Keratinocyte (primary cell): Measurements from ENCODE around the gene KCNG1. TPM values are rescaled to one million over a fixed set of nuclear protein-coding genes. Genes with fewer than 3 reads are reported as not detected.

Experiments used
- DNase-seq: peaks from one replicate; pipeline ENCODE4 v3.0.0-alpha.2; 2011; ENCODE audit warnings: low read depth, missing footprints, low spot score
- FAIRE-seq: peaks from 2 replicates; lab custom pipeline; 2011; peaks lifted over from hg19 to GRCh38; lab: Jason Lieb, UNC
- H2AFZ ChIP-seq: 2 replicates; pipeline ENCODE4 v1.6.0; 2012; ENCODE audit warnings: low read length, control low read depth, inconsistent platforms; ENCODE audit not compliant: control insufficient read depth
- H3K27ac ChIP-seq: 2 replicates; pipeline ENCODE4 v1.5.1; 2011; ENCODE audit warnings: low read length; ENCODE audit not compliant: control insufficient read depth, insufficient read depth
- H3K27me3 ChIP-seq: 3 replicates; pipeline ENCODE4 v1.6.0; 2011; ENCODE audit warnings: low read length; ENCODE audit not compliant: control insufficient read depth, insufficient read depth; ENCODE audit errors: extremely low read depth
- H3K36me3 ChIP-seq, 2 experiments: 2 replicates in 1 of 2; 3 replicates in 1 of 2; pipeline ENCODE4 v1.5.1; 2011; ENCODE audit warnings: low read length in 2 of 2, mild to moderate bottlenecking in 1 of 2; ENCODE audit not compliant: control insufficient read depth in 2 of 2, insufficient read depth in 2 of 2; ENCODE audit errors: extremely low read depth in 1 of 2
- H3K4me1 ChIP-seq: 3 replicates; pipeline ENCODE4 v1.5.1; 2011; ENCODE audit warnings: low read length; ENCODE audit not compliant: control insufficient read depth, insufficient read depth; ENCODE audit errors: extremely low read depth
- H3K4me2 ChIP-seq: 3 replicates; pipeline ENCODE4 v1.6.0; 2011; ENCODE audit warnings: low read depth, low read length; ENCODE audit not compliant: control insufficient read depth, insufficient read depth; ENCODE audit errors: extremely low read depth
- H3K4me3 ChIP-seq, 3 experiments: fragments of 200-600 bp in 1 of 3; sonication (generic) in 1 of 3; 2 replicates in 2 of 3; 3 replicates in 1 of 3; pipeline ENCODE4 v1.5.1; 2011 to 2016; ENCODE audit warnings: low read length in 3 of 3, mild to moderate bottlenecking in 3 of 3, control low read depth in 2 of 3, inconsistent platforms in 1 of 3, low read depth in 1 of 3, mixed read lengths in 1 of 3, mixed run types in 1 of 3, moderate library complexity in 1 of 3; ENCODE audit not compliant: control insufficient read depth in 2 of 3, insufficient read depth in 2 of 3; ENCODE audit errors: extremely low read depth in 1 of 3
- H3K79me2 ChIP-seq: 2 replicates; pipeline ENCODE4 v1.6.0; 2012; ENCODE audit warnings: low read length; ENCODE audit not compliant: control insufficient read depth, insufficient read depth
- H3K9ac ChIP-seq: 3 replicates; pipeline ENCODE4 v1.6.0; 2011; ENCODE audit warnings: low read length; ENCODE audit not compliant: control insufficient read depth, insufficient read depth; ENCODE audit errors: extremely low read depth
- H3K9me1 ChIP-seq: 3 replicates; pipeline ENCODE4 v1.6.0; 2011; ENCODE audit warnings: low read length; ENCODE audit not compliant: control insufficient read depth, insufficient read depth; ENCODE audit errors: extremely low read depth
- H3K9me3 ChIP-seq: 2 replicates; pipeline ENCODE4 v1.5.1; 2012; ENCODE audit warnings: low read depth, low read length; ENCODE audit not compliant: control insufficient read depth
- H4K20me1 ChIP-seq: 3 replicates; pipeline ENCODE4 v1.6.0; 2011; ENCODE audit warnings: low read length; ENCODE audit not compliant: control insufficient read depth, insufficient read depth; ENCODE audit errors: extremely low read depth
- EZH2 ChIP-seq: IDR thresholded peaks from one replicate; pipeline ENCODE4 v1.6.1; 2012; ENCODE audit warnings: inconsistent platforms, mild to moderate bottlenecking, low read length, moderate library complexity
- dilution Hi-C: fragments of 300-500 bp; cut with MboI; formaldehyde crosslinking; loops from one replicate; pipeline ENCODE4 v1.7.0; 2020; ENCODE audit warnings: low sequenced_read_pairs; ENCODE audit not compliant: extremely low pct_ligation_motif_present
- polyA plus RNA-seq, 5 experiments: library from polyadenylated mRNA; depleted of rRNA in 3 of 5; stranded (reverse) in 3 of 5; stranded (forward) in 1 of 5; unstranded in 1 of 5; fragments of >200 nt; gene quantifications; 1 replicate in 1 of 5; 2 replicates in 3 of 5; 3 replicates in 1 of 5; pipeline versions ENCODE4 v1.2.1 to v1.2.3, GENCODE V29; 2011 to 2012; ENCODE audit warnings: missing spikeins in 2 of 5, low read depth in 1 of 5, low replicate concordance in 1 of 5
- TF ChIP-seq, protein P1 (sequence below), 3 experiments: IDR thresholded peaks in 1 of 3; conservative IDR thresholded peaks in 1 of 3; optimal IDR thresholded peaks in 1 of 3; 2 replicates in 2 of 3; 3 replicates in 1 of 3; pipeline versions ENCODE3 to v1.5.1; 2011; ENCODE audit warnings: low read length in 3 of 3, mild to moderate bottlenecking in 3 of 3, moderate library complexity in 2 of 3, control low read depth in 1 of 3, inconsistent platforms in 1 of 3; ENCODE audit not compliant: insufficient read depth in 2 of 3; ENCODE audit errors: extremely low read depth in 1 of 3

The KCNG1 gene
- polyA plus RNA-seq, 1 donor (not counting 4 experiments of a cell fraction or from before 2014, with no cell fraction given): 2.5 TPM

DNA sequence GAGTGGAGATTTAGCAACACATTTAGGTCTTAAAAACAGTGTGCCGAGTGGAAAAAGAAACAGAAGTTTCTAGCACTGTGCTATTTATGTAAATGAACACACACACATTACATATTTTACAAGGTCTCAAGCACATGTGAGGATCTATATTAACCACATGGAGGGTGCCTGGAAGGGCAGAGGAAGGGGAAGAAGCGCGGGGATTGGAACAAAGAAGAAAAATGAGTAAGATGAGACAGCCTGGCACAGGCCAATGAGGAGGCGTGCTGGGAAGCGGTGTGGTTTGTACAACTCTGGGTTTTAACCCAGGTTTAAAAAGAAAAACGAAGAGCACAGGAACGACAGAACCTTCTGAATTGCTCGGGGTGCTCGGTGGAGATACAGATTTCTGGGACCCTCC, 5.7 kb downstream of the KCNG1 start:
- TF ChIP-seq, protein P1, sequence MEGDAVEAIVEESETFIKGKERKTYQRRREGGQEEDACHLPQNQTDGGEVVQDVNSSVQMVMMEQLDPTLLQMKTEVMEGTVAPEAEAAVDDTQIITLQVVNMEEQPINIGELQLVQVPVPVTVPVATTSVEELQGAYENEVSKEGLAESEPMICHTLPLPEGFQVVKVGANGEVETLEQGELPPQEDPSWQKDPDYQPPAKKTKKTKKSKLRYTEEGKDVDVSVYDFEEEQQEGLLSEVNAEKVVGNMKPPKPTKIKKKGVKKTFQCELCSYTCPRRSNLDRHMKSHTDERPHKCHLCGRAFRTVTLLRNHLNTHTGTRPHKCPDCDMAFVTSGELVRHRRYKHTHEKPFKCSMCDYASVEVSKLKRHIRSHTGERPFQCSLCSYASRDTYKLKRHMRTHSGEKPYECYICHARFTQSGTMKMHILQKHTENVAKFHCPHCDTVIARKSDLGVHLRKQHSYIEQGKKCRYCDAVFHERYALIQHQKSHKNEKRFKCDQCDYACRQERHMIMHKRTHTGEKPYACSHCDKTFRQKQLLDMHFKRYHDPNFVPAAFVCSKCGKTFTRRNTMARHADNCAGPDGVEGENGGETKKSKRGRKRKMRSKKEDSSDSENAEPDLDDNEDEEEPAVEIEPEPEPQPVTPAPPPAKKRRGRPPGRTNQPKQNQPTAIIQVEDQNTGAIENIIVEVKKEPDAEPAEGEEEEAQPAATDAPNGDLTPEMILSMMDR (optimal IDR thresholded peaks at IDR 0.05 in 1 of 3, IDR thresholded peaks at IDR 0.05 in 1 of 3, conservative IDR thresholded peaks at IDR 0.05 in 1 of 3; ENCODE audit: extremely low read depth in 1 of 3, insufficient read depth in 2 of 3, low read length in 3 of 3): no peak
- no peak for TF ChIP-seq EZH2
- Histone ChIP-seq H3K27ac (no peak overlapping the region), H3K4me2 (no peak overlapping the region), H3K9ac (no peak overlapping the region), H3K9me3 (no peaks in the 10 kb centered on the region), H3K4me1 (peaks cover 11% of the 10 kb centered on the region), H2AFZ (no peak overlapping the region), H3K9me1 (peaks cover 3% of the 10 kb centered on the region), H3K27me3 (peaks cover 1% of the 10 kb centered on the region), H3K4me3 (no peak overlapping the region), H4K20me1 (peaks cover 3% of the 10 kb centered on the region), H3K79me2 (no peaks in the 10 kb centered on the region), H3K36me3 (no peaks in the 10 kb centered on the region)
- DNase-seq (no peak), FAIRE-seq (no peak)
- dilution Hi-C loops: no loop called here

DNA sequence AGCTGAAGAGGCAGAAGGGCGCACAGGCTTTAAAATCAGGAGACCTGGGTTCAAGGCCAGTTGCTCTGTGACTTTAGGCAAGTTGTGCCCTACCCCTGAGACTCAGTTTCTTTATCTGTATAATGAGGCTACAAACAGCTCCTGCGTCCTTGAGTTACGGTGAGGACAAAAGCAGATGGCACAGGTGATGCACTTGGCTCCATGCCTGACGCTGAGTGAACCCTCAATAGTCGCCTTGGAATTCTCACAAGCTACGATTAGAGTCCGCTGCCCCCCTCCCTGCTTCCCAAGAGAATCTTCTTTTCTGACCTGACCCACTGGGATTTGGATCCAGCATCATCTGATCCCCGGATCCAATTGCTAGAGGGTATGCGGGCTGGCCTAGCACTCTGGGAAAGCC, 6.4 kb downstream of the KCNG1 start:
- FAIRE-seq (no peak), DNase-seq (no peak)
- TF ChIP-seq, protein P1 (optimal IDR thresholded peaks at IDR 0.05 in 1 of 3, IDR thresholded peaks at IDR 0.05 in 1 of 3, conservative IDR thresholded peaks at IDR 0.05 in 1 of 3; ENCODE audit: extremely low read depth in 1 of 3, insufficient read depth in 2 of 3, low read length in 3 of 3): no peak
- TF ChIP-seq EZH2: no peak
- Histone ChIP-seq H3K27me3 (no peaks in the 10 kb centered on the region), H2AFZ (no peak overlapping the region), H3K4me1 (peaks cover 11% of the 10 kb centered on the region), H4K20me1 (peaks cover 3% of the 10 kb centered on the region), H3K36me3 (no peaks in the 10 kb centered on the region), H3K79me2 (no peaks in the 10 kb centered on the region), H3K9ac (no peak overlapping the region), H3K4me2 (no peak overlapping the region), H3K9me1 (peaks cover 3% of the 10 kb centered on the region), H3K9me3 (no peaks in the 10 kb centered on the region), H3K27ac (no peak overlapping the region), H3K4me3 (no peak overlapping the region)
- dilution Hi-C loops: no loop called here
